Panc1 (cell line): ENCODE data around the gene CTAG2.

Experiments used
- POLR2AphosphoS5 ChIP-seq: IDR thresholded peaks from 2 replicates; pipeline ENCODE4 v1.6.1; 2012; ENCODE audit warnings: mild to moderate bottlenecking, low read depth, low read length, moderate library complexity
- TF ChIP-seq, protein P1 (sequence below): fragments of 450-650 bp; IDR thresholded peaks from 2 replicates; pipeline ENCODE4 v1.5.1; 2017; ENCODE audit warnings: mild to moderate bottlenecking

DNA sequence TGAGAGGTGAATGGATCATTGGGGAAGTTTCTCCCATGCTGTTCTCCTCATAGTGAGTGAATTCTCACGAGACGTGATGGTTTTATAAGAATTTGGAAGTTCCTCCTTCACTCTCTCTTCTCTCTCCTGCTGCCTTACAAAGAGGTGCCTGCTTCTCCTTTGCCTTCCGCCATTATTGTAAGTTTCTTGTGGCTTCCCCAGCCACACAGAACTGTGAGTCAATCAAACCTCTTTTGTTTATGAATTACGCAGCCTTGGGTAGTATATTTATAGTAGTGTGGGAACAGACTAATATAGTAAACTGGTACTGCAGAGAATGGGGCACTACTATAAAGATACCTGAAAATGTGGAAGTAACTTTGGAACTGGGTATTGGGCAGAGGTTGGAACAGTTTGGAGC is 7.8 kb upstream of the CTAG2 start:
- TF ChIP-seq, protein P1, sequence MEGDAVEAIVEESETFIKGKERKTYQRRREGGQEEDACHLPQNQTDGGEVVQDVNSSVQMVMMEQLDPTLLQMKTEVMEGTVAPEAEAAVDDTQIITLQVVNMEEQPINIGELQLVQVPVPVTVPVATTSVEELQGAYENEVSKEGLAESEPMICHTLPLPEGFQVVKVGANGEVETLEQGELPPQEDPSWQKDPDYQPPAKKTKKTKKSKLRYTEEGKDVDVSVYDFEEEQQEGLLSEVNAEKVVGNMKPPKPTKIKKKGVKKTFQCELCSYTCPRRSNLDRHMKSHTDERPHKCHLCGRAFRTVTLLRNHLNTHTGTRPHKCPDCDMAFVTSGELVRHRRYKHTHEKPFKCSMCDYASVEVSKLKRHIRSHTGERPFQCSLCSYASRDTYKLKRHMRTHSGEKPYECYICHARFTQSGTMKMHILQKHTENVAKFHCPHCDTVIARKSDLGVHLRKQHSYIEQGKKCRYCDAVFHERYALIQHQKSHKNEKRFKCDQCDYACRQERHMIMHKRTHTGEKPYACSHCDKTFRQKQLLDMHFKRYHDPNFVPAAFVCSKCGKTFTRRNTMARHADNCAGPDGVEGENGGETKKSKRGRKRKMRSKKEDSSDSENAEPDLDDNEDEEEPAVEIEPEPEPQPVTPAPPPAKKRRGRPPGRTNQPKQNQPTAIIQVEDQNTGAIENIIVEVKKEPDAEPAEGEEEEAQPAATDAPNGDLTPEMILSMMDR = no peak
- no peak for TF ChIP-seq POLR2AphosphoS5
